Erythroblast (primary cell): ENCODE results near the gene POLR2H.

Experiments
- DNase-seq, 2 experiments: peaks; one replicate each; lab custom pipeline; 2025; lab: John Stamatoyannopoulos, UW
- GATA1 ChIP-seq: IDR thresholded peaks from 2 replicates; pipeline ENCODE4 v1.6.1; 2011; ENCODE audit warnings: low read depth, mild to moderate bottlenecking, control low read depth, low read length, moderate library complexity
- POLR2A ChIP-seq: IDR thresholded peaks from 2 replicates; pipeline ENCODE4 v1.6.1; 2011; ENCODE audit warnings: mild to moderate bottlenecking, low read length

The POLR2H gene

DNA sequence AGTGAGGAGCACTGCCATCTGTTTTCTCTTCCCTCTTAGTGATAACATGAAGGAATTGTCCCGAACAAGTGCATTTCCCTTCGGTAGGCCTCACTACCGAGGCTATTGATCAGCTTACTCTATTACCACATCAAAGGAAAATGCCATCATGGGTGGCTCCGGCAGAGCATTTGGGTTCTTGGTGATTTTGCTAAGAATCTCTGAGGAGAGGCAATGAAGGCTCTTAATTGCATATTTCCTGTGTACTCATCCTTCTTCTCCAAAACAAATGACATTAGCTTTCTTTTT is 53.6 kb downstream of the POLR2H start:
- TF ChIP-seq POLR2A (no peak), GATA1 (no peak)
- DNase-seq, result no peak

DNA sequence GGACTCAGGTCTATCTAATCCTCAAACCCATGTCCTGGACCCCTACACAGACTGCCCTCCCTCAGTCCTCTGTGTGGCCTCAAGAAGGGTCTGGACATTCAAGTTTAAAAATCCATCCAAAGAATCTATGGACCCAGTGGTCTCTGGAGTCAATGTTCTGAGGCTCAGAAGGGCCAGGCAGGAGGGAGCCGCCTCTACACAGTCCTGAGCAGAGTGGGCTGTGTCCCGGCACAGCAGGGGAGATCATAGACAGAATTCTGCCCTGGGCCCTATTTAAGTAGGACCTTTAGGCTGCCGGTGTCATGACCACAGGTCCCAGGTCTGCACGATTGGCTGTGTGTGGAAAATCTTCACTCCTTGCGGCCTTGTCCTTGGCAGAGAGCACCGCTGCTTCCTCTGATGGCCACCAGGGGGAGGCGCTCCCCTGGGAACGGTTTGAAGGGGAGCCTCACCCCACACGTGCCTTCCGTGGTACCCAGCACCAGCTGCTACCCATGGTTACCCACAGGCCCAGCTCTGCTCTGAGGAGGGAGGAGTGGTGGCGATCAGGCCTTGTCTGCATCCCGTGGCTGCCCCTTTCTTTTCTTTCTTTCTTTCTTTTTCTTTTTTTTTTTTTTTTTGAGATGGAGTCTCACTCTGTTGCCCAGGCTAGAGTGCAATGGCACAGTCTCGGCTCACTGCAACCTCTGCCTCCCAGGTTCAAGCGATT is 56.3 kb downstream of the POLR2H start:
- TF ChIP-seq POLR2A, result no peak
- DNase-seq, result peak; percentile 62 to 77
